H1 (cell line): ENCODE data around the gene ACSF3. TPM values are rescaled to one million over a fixed set of nuclear protein-coding genes. Genes with fewer than 3 reads are reported as not detected.

Experiments
- CHD2 ChIP-seq: IDR thresholded peaks from 2 replicates; pipeline ENCODE4 v1.6.1; 2012; ENCODE audit warnings: low read length, improper control_type of control experiment
- CREB1 ChIP-seq: IDR thresholded peaks from 2 replicates; pipeline ENCODE4 v1.6.1; 2012; ENCODE audit warnings: inconsistent platforms
- EZH2 ChIP-seq: fragments of 200-600 bp; sonication (generic); IDR thresholded peaks from 2 replicates; pipeline ENCODE4 v1.7.1; 2012; ENCODE audit warnings: low read depth, mild to moderate bottlenecking, moderate library complexity, low read length, inconsistent platforms; ENCODE audit not compliant: severe bottlenecking
- SAP30 ChIP-seq: fragments of 300-600 bp; sonication (generic); IDR thresholded peaks from 2 replicates; pipeline ENCODE4 v1.7.1; 2012; ENCODE audit warnings: low read length, moderate library complexity, mild to moderate bottlenecking, inconsistent platforms; ENCODE audit not compliant: insufficient read depth, insufficient replicate concordance
- SIN3A ChIP-seq, 2 experiments: IDR thresholded peaks in 1 of 2; conservative IDR thresholded peaks in 1 of 2; 2 replicates each; pipeline ENCODE4 v1.6.1; 2011 to 2012; ENCODE audit warnings: low read length in 2 of 2, improper control_type of control experiment in 1 of 2, low read depth in 1 of 2, mild to moderate bottlenecking in 1 of 2
- SP4 ChIP-seq: IDR thresholded peaks from 2 replicates; pipeline ENCODE4 v1.6.1; 2012; ENCODE audit warnings: low read length, inconsistent platforms
- polyA plus RNA-seq, 7 experiments: library from polyadenylated mRNA; depleted of rRNA in 3 of 7; stranded (reverse) in 5 of 7; unstranded in 2 of 7; fragments of >200 nt in 5 of 7; fragments of 200-250 nt in 2 of 7; gene quantifications; 1 replicate in 5 of 7; 2 replicates in 1 of 7; 4 replicates in 1 of 7; pipeline versions ENCODE4 v1.2.1 to v1.2.3, GENCODE V29; 2011 to 2013; ENCODE audit warnings: missing spikeins in 2 of 7, mixed read lengths in 2 of 7
- total RNA-seq: library from RNA; stranded (reverse); fragmentation: NEBNext Ultra II Directional; extraction: Animal tissue kit (Norgen Biotek cat#: 25700); gene quantifications from 2 replicates; pipeline ENCODE4 v1.2.1, GENCODE V29; 2021

The ACSF3 gene
- total and polyA plus RNA-seq, 2 of the 8 experiments (the other 6 are each of a cell fraction or from before 2014, with no cell fraction given) = 15.6 to 22.9 TPM

GRCh38 chr16:89084814-89085612, 8.6 kb upstream of the ACSF3 start (continued):
- TF ChIP-seq SIN3A (conservative IDR thresholded peaks at IDR 0.05 in 1 of 2, IDR thresholded peaks at IDR 0.05 in 1 of 2; ENCODE audit: low read depth in 1 of 2, low read length in 2 of 2) (no peak), CREB1 (no peak), SAP30 (no peak), EZH2 (no peak), CHD2 (no peak), SP4 (no peak)
- TF ChIP-seq, all 59 proteins: peak for 0
